Measurements from ENCODE around the gene LRTM2. TPM values are rescaled to one million over a fixed set of nuclear protein-coding genes. Genes with fewer than 3 reads are reported as not detected.
A peak's percentile ranks its signal among the peaks of the same experiment; 100 is the strongest.

LRTM2 gene
- total RNA-seq, 2 experiments from 2014 or later, result not detected

GRCh38 chr12:1842183-1842904 is 22.0 kb downstream of the LRTM2 start:
- Mint-ChIP-seq H3K27me3 (ENCODE audit: low read depth) (peaks cover 2% of the 10 kb centered on the region), H3K36me3 (ENCODE audit: low read depth) (no peaks in the 10 kb centered on the region), H3K4me3 (no peak overlapping the region), H3K27ac (no peak overlapping the region), H3K9me3 (ENCODE audit: insufficient read depth) (no peaks in the 10 kb centered on the region), H3K4me1 (ENCODE audit: low read depth) (peaks cover 5% of the 10 kb centered on the region)
- ChIA-PET CTCF (interaction anchor here (1.1 kb wide), 1 partner anchor 15 kb away, joined by 3 read pairs; no protein-coding TSS in a partner anchor), POLR2A (no interaction called here)
- ATAC-seq, result no peak
- DNase-seq, result no peak

GRCh38 chr12:1842905-1843640 is 22.7 kb downstream of the LRTM2 start:
- H3K4me1 Mint-ChIP-seq (ENCODE audit: low read depth), result peaks cover 5% of the 10 kb centered on the region
- no peaks in the 10 kb centered on the region for H3K36me3 Mint-ChIP-seq (ENCODE audit: low read depth)
- ATAC-seq, result no peak
- H3K27me3 Mint-ChIP-seq (ENCODE audit: low read depth), result peaks cover 5% of the 10 kb centered on the region
- POLR2A ChIA-PET, result no interaction called here
- H3K9me3 Mint-ChIP-seq (ENCODE audit: insufficient read depth), result no peaks in the 10 kb centered on the region
- no peak overlapping the region for H3K4me3 Mint-ChIP-seq
- no peak overlapping the region for H3K27ac Mint-ChIP-seq
- CTCF ChIA-PET, result interaction anchor here (1.1 kb wide), 1 partner anchor 15 kb away, joined by 3 read pairs; no protein-coding TSS in a partner anchor
- no peak for DNase-seq

GRCh38 chr12:1843641-1844005 is 23.3 kb downstream of the LRTM2 start:
- Mint-ChIP-seq H3K27ac (no peak overlapping the region), H3K27me3 (ENCODE audit: low read depth) (peaks cover 6% of the 10 kb centered on the region), H3K9me3 (ENCODE audit: insufficient read depth) (no peaks in the 10 kb centered on the region), H3K4me1 (ENCODE audit: low read depth) (peaks cover 5% of the 10 kb centered on the region), H3K36me3 (ENCODE audit: low read depth) (no peaks in the 10 kb centered on the region), H3K4me3 (no peak overlapping the region)
- ATAC-seq, result no peak
- DNase-seq, result no peak
- ChIA-PET CTCF (interaction anchor here (0.9 to 1.1 kb wide), 2 partner anchors 14 to 96 kb away, joined by 3 read pairs; no protein-coding TSS in a partner anchor), POLR2A (no interaction called here)

GRCh38 chr12:1844223-1844622 is 23.9 kb downstream of the LRTM2 start:
- Mint-ChIP-seq H3K9me3 (ENCODE audit: insufficient read depth) (no peaks in the 10 kb centered on the region), H3K27ac (no peak overlapping the region), H3K4me1 (ENCODE audit: low read depth) (peaks cover 5% of the 10 kb centered on the region), H3K27me3 (ENCODE audit: low read depth) (peaks cover 6% of the 10 kb centered on the region), H3K4me3 (no peak overlapping the region), H3K36me3 (ENCODE audit: low read depth) (no peaks in the 10 kb centered on the region)
- ChIA-PET POLR2A (no interaction called here), CTCF (interaction anchor here (0.9 kb wide), 1 partner anchor 95 kb away, joined by 3 read pairs; no protein-coding TSS in a partner anchor)
- DNase-seq (no peak), ATAC-seq (no peak)

- ChIA-PET POLR2A (no interaction called here), CTCF (interaction anchor here (0.9 kb wide), 1 partner anchor 95 kb away, joined by 3 read pairs; no protein-coding TSS in a partner anchor)
- no peak for DNase-seq
Measured at GRCh38 chr12:1844661-1845409, 24.5 kb downstream of the LRTM2 start.

GRCh38 chr12:1845427-1845826 is 25.1 kb downstream of the LRTM2 start:
- Mint-ChIP-seq H3K36me3 (ENCODE audit: low read depth) (no peaks in the 10 kb centered on the region), H3K27me3 (ENCODE audit: low read depth) (peaks cover 6% of the 10 kb centered on the region), H3K4me3 (no peak overlapping the region), H3K4me1 (ENCODE audit: low read depth) (peaks cover 5% of the 10 kb centered on the region), H3K9me3 (ENCODE audit: insufficient read depth) (no peaks in the 10 kb centered on the region), H3K27ac (no peak overlapping the region)
- CTCF ChIA-PET, result no interaction called here
- POLR2A ChIA-PET, result no interaction called here
- ATAC-seq (no peak), DNase-seq (no peak)

More at GRCh38 chr12:1844661-1845409, 24.5 kb downstream of the LRTM2 start:
- Mint-ChIP-seq H3K4me3 (no peak overlapping the region), H3K27ac (no peak overlapping the region), H3K27me3 (ENCODE audit: low read depth) (peaks cover 6% of the 10 kb centered on the region), H3K4me1 (ENCODE audit: low read depth) (peaks cover 5% of the 10 kb centered on the region), H3K9me3 (ENCODE audit: insufficient read depth) (no peaks in the 10 kb centered on the region), H3K36me3 (ENCODE audit: low read depth) (no peaks in the 10 kb centered on the region)
- no peak for ATAC-seq

- H3K4me1 Mint-ChIP-seq (ENCODE audit: low read depth), result peaks cover 5% of the 10 kb centered on the region
Measured at GRCh38 chr12:1845886-1846285, 25.5 kb downstream of the LRTM2 start.

GRCh38 chr12:1846421-1847405 is 26.3 kb downstream of the LRTM2 start:
- no peak for ATAC-seq
- CTCF ChIA-PET, result interaction anchor here (0.9 kb wide), 1 partner anchor 93 kb away, joined by 3 read pairs; no protein-coding TSS in a partner anchor
- POLR2A ChIA-PET, result no interaction called here
- Mint-ChIP-seq H3K4me1 (ENCODE audit: low read depth) (peaks cover 7% of the 10 kb centered on the region), H3K27ac (peak overlapping the region; percentile 7), H3K9me3 (ENCODE audit: insufficient read depth) (no peaks in the 10 kb centered on the region), H3K4me3 (no peak overlapping the region), H3K36me3 (ENCODE audit: low read depth) (no peaks in the 10 kb centered on the region), H3K27me3 (ENCODE audit: low read depth) (peaks cover 6% of the 10 kb centered on the region)
- DNase-seq, result no peak

More at GRCh38 chr12:1845886-1846285, 25.5 kb downstream of the LRTM2 start:
- no peaks in the 10 kb centered on the region for H3K36me3 Mint-ChIP-seq (ENCODE audit: low read depth)
- ChIA-PET POLR2A (no interaction called here), CTCF (no interaction called here)
- DNase-seq (no peak), ATAC-seq (no peak)
- H3K4me3 Mint-ChIP-seq, result no peak overlapping the region
- peaks cover 4% of the 10 kb centered on the region for H3K27me3 Mint-ChIP-seq (ENCODE audit: low read depth)
- H3K27ac Mint-ChIP-seq, result no peak overlapping the region
- no peaks in the 10 kb centered on the region for H3K9me3 Mint-ChIP-seq (ENCODE audit: insufficient read depth)

- Mint-ChIP-seq H3K27ac (no peak overlapping the region), H3K36me3 (ENCODE audit: low read depth) (no peaks in the 10 kb centered on the region), H3K9me3 (ENCODE audit: insufficient read depth) (no peaks in the 10 kb centered on the region), H3K27me3 (ENCODE audit: low read depth) (peaks cover 6% of the 10 kb centered on the region), H3K4me1 (ENCODE audit: low read depth) (peaks cover 2% of the 10 kb centered on the region), H3K4me3 (no peak overlapping the region)
- DNase-seq (no peak), ATAC-seq (no peak)
- POLR2A ChIA-PET, result no interaction called here
- CTCF ChIA-PET, result no interaction called here
Measured at GRCh38 chr12:1847411-1847810, 27.0 kb downstream of the LRTM2 start.

- no peak overlapping the region for H3K27ac Mint-ChIP-seq
- no peak overlapping the region for H3K4me3 Mint-ChIP-seq
Measured at GRCh38 chr12:1848146-1848545, 27.8 kb downstream of the LRTM2 start.

GRCh38 chr12:1848745-1849144 is 28.4 kb downstream of the LRTM2 start:
- DNase-seq (no peak), ATAC-seq (no peak)
- ChIA-PET POLR2A (no interaction called here), CTCF (interaction anchor here (2.2 kb wide), 1 partner anchor 91 kb away, joined by 5 read pairs; no protein-coding TSS in a partner anchor)
- H3K27me3 Mint-ChIP-seq (ENCODE audit: low read depth), result peaks cover 6% of the 10 kb centered on the region
- no peaks in the 10 kb centered on the region for H3K9me3 Mint-ChIP-seq (ENCODE audit: insufficient read depth)
- H3K4me3 Mint-ChIP-seq, result no peak overlapping the region
- no peak overlapping the region for H3K27ac Mint-ChIP-seq
- H3K36me3 Mint-ChIP-seq (ENCODE audit: low read depth), result no peaks in the 10 kb centered on the region
- H3K4me1 Mint-ChIP-seq (ENCODE audit: low read depth), result peaks cover 2% of the 10 kb centered on the region

More at GRCh38 chr12:1848146-1848545, 27.8 kb downstream of the LRTM2 start:
- DNase-seq (no peak), ATAC-seq (no peak)
- H3K9me3 Mint-ChIP-seq (ENCODE audit: insufficient read depth), result no peaks in the 10 kb centered on the region
- peaks cover 6% of the 10 kb centered on the region for H3K27me3 Mint-ChIP-seq (ENCODE audit: low read depth)
- POLR2A ChIA-PET, result no interaction called here
- H3K4me1 Mint-ChIP-seq (ENCODE audit: low read depth), result peaks cover 2% of the 10 kb centered on the region
- H3K36me3 Mint-ChIP-seq (ENCODE audit: low read depth), result no peaks in the 10 kb centered on the region
- CTCF ChIA-PET, result no interaction called here

Data from activated CD8-positive, alpha-beta T cell treated with anti-CD3 and anti-CD28 coated beads, Interleukin-2, amount 10 ng/mL, durations not matched to agents 7 days and 5 days (primary cell).